Ramos (cell line): ENCODE results near the gene MYL3.
"Not testable (repeated sequence)": the region's sequence is repeated elsewhere in the genome, so short reads cannot be mapped to it uniquely, and the experiment has no call there.

Source experiments
- in situ Hi-C: fragments of 300-500 bp; cut with MboI; formaldehyde crosslinking; loops from one replicate; pipeline ENCODE4 v1.14.3; 2022; ENCODE audit warnings: low sequenced_read_pairs; ENCODE audit not compliant: unreplicated experiment

The MYL3 gene

DNA sequence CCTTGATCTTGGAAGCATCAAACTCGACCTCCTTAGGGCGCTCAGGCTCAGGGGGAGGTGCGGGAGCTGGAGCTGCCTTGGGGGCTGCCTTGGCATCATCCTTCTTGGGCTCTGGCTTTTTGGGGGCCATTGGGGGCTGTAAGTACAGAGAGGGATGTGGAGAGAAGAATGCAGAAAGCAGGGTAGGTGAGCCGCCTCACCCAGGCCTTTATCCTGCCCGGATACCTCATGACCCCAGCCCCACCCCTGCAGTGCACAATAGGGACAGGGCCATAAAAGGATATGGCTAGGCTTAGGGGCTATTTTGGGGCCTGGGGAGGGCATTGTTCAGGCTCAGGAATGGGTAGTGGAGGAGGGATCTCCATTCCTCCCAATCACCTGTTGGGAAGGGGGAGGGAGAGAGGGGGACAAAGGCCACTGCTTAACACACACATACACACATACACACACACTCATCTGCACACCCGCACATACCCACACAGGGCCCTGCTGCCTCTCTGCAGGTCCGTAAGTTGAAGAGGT lies at the start of gene MYL3:
MYL3 (minus strand) TSS at position 184 of the 522 bp plus-strand sequence; CDS start at position 130, 54 bp downstream.
- in situ Hi-C loops, result loop anchor here (10.0 kb wide), 1 partner anchor 511 kb away; no protein-coding TSS in a partner anchor

DNA sequence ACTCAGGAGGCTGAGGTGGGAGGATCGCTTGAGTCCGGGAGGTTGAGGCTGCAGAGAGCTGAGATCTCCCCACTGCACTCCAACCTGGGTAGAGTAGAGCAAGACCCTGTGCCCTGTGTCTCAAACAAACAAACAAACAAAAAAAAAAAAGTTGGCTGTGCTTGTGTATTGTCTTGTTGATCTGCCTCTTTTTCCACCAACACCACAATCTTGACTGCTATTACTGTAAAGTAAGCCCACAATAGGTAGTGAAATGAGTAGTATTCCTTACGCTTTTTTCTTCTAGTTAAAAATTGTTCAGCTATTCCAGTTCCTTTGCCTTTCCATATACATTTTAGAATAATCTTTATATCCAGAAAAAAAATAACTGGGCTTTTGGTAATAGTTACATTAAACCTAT lies 49.7 kb upstream of the MYL3 start:
- in situ Hi-C loops, result no loop called here

DNA sequence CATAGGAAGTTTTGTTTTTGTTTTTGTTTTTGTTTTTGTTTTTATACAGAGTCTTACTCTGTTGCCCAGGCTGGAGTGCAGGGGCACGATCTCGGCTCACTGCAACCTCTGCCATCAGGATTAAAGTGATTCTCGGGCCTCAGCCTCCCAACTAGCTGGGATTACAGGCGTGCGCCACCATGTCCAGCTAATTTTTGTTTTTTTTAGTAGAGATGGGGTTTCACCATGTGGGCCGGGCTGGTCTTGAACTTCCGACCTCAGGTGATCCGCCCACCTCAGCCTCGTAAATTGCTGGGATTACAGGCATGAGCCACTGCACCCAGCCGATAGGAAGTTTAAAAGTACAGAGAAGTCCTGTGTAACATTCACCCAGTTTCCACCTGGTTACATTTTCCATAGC lies 47.7 kb upstream of the MYL3 start:
- in situ Hi-C loops, result not testable (repeated sequence)

- in situ Hi-C loops, result no loop called here
These were observed 47.0 kb upstream of the MYL3 start for GRCh38 chr3:46910166-46910760.

GRCh38 chr3:46909535-46910161 lies 46.4 kb upstream of the MYL3 start:
- in situ Hi-C loops, result no loop called here

GRCh38 chr3:46908986-46909534 lies 45.8 kb upstream of the MYL3 start:
- in situ Hi-C loops, result no loop called here

- in situ Hi-C loops, result no loop called here
These were observed 45.2 kb upstream of the MYL3 start for GRCh38 chr3:46908294-46908985.

DNA sequence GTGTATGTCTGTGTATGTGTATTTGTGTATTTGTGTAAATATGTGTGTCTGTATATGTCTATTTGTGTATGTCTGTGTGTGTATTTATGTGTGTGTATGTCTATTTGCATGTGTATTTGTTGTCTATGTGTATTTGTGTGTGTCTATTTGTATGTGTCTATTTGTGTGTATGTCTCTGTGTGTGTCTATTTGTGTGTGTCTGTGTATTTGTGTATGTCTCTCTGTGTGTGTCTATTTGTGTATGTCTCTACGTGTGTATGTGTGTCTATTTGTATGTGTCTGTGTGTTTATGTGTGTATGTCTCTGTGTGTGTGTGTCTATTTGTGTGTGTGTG lies 44.7 kb upstream of the MYL3 start:
- in situ Hi-C loops, result no loop called here

- in situ Hi-C loops, result no loop called here
These were observed 44.0 kb upstream of the MYL3 start for GRCh38 chr3:46907271-46907670.

- in situ Hi-C loops, result no loop called here
These were observed 43.3 kb upstream of the MYL3 start for GRCh38 chr3:46906471-46907058.

GRCh38 chr3:46905661-46906451 lies 42.6 kb upstream of the MYL3 start:
- in situ Hi-C loops, result no loop called here

GRCh38 chr3:46905213-46905560 lies 41.9 kb upstream of the MYL3 start:
- in situ Hi-C loops, result no loop called here

DNA sequence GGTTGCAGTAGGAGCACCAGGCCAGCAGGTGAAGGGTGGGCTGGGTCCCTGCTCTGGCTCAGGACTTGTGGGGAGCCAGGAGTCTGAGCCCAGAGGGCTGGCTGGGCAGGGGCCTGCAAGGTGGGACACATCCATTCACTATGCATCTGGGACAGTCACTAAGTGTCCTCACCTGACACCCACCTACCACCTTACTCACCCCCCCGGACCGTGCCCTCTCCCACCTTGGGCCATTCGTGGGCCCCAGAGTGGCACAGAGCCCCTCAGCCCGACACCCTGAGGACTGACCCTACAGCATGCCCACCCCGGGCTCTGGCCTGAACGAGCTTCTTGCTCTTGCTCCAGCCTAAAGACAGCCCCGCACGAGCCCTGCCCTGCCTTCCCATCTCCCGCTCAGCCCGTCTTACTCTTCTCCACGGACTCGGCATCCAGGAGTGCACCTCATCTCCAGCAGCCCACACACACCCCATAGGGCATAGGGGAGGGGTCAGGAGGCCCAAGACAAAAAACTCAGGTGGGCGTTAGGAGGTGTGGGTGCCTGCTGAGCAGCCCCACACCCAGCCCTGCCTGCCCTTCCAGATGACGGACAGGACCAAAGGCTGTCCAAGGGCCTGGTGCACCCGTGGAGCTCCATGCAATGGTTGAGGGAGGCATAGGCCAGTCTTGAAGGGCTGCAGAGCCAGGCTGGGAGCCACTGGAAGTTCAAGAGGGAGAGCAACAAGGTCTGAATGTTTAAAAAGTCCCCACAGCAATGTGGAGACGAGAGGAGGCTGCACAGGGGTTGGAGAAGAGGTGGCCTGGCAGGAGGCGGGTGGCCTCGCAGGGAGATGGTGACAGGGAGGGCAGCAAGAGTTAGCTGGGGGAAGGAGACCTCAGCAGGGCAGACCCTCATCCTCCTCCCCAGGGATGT lies 41.3 kb upstream of the MYL3 start:
- in situ Hi-C loops, result no loop called here

DNA sequence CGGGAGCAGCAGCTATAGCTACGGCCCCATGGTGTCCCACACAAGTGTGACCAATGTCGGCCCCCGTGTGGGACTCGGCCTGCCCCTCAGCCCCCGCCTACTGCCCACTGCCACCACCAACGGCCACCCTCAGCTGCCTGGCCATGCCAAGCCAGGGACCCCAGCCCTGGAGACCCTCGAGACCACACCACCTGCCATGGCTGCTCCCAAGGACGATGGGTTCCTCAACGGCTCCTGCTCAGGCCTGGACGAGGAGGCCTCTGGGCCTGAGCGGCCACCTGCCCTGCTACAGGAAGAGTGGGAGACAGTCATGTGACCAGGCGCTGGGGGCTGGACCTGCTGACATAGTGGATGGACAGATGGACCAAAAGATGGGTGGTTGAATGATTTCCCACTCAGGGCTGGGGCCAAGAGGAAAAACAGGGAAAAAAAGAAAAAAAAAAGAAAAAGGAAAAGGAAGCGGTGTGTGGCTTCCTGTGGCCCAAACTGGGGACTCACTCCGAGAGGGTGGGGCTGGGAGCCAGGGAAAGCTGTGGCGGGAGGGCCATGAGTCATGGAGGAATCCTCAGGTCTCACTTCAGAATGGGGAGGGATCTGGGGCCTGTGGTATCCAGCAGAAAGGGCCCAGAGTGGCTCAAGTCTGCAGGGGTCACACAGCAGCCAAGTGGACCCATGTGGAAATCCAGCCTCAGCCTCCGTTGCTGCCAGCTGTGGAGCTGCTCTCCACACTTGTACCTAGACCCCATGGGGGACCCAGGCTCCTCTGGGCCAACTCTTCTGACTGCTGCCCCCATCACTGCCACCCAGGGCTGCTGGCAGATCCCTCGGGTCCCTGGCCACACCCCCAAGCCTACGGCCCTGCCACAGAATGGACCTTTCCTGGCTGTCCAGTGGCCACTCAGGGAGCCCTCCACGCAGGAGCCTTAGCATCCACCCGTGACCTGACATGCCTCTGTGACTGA lies 40.4 kb upstream of the MYL3 start:
- in situ Hi-C loops, result no loop called here

DNA sequence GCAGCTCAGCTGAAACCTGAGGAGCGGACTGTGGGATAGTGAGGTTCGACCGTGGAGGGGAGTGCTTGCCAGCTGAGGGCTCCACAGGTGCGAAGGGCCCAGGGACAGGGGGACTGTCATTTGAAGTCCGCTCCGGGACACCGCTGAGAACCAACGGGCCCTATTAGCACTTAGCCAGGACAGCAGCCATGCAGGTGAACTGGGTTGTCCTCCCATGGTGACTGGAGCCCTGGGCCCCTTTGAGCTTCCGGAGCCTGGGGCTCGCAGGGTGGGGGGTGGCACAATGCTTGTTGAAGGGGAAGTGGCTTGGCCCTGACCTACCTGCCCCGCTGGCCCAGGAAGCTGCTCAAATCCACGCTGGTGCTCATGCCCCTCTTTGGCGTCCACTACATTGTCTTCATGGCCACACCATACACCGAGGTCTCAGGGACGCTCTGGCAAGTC lies 39.0 kb upstream of the MYL3 start:
- in situ Hi-C loops, result no loop called here

GRCh38 chr3:46901591-46902187 lies 38.4 kb upstream of the MYL3 start:
- in situ Hi-C loops, result no loop called here

DNA sequence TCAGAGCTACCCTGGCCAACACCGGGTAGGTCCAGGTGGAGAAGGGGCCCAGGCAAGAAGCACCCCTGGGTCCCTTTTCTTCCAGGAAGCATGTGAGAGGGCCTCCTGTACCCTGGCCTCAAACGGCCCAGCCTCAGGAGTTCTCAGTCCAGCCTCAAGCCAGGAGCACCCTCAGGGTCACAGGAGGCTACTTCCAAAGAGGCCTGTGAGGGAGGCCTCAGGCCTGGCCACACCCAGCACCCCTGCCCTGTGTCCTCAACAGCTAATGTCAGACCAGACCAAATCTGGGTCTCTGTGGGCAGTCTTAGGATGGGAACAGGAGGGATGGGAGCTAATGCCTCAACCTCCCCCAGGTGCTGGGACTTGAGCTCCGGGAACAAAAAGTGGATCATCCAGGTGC lies 37.8 kb upstream of the MYL3 start:
- in situ Hi-C loops, result no loop called here

- in situ Hi-C loops, result no loop called here
These were observed 37.1 kb upstream of the MYL3 start for GRCh38 chr3:46900356-46900755.
